HG02571 (cell line): Measurements from ENCODE around the gene ACOT4.
"Not testable (repeated sequence)": the region's sequence is repeated elsewhere in the genome, so short reads cannot be mapped to it uniquely, and the experiment has no call there.

ENCODE experiments used
- ATAC-seq: cut with Tn5 transposase; IDR thresholded peaks from one replicate; pipeline ENCODE4 v1.9.1; 2021; ENCODE audit warnings: mild to moderate bottlenecking, moderate library complexity; ENCODE audit not compliant: unreplicated experiment

The ACOT4 gene

GRCh38 chr14:73576391-73576790 lies 15.3 kb upstream of the ACOT4 start:
- ATAC-seq = no peak

GRCh38 chr14:73577214-73577613 lies 14.5 kb upstream of the ACOT4 start:
- ATAC-seq = not testable (repeated sequence)

- not testable (repeated sequence) for ATAC-seq
Measured at GRCh38 chr14:73582102-73582979, 9.3 kb upstream of the ACOT4 start.

- ATAC-seq = no peak
Measured at GRCh38 chr14:73588695-73589094, 3.0 kb upstream of the ACOT4 start.

- no peak for ATAC-seq
Measured at GRCh38 chr14:73589116-73589515, 2.6 kb upstream of the ACOT4 start.

GRCh38 chr14:73590673-73591004 lies 1.0 kb upstream of the ACOT4 start:
- not testable (repeated sequence) for ATAC-seq

GRCh38 chr14:73594491-73594890 lies 2.8 kb downstream of the ACOT4 start:
- ATAC-seq = no peak

- ATAC-seq = no peak
Measured at GRCh38 chr14:73599499-73599898, 7.8 kb downstream of the ACOT4 start.

GRCh38 chr14:73602994-73603393 lies 11.3 kb downstream of the ACOT4 start:
- ATAC-seq = no peak

GRCh38 chr14:73606271-73606670 lies 14.6 kb downstream of the ACOT4 start:
- no peak for ATAC-seq

GRCh38 chr14:73607241-73607640 lies 15.6 kb downstream of the ACOT4 start:
- no peak for ATAC-seq

GRCh38 chr14:73610687-73611086 lies 19.0 kb downstream of the ACOT4 start:
- no peak for ATAC-seq

GRCh38 chr14:73612339-73613045 lies 20.8 kb downstream of the ACOT4 start, which contains the start of gene ACOT6:
TSS of gene ACOT6 (plus strand) at chr14:73612517. CDS start at chr14:73612572, 55 bp downstream.
- peak; percentile 71 for ATAC-seq

- ATAC-seq = no peak
Measured at GRCh38 chr14:73613046-73613383, 21.3 kb downstream of the ACOT4 start.

- no peak for ATAC-seq
Measured at GRCh38 chr14:73613419-73613963, 21.8 kb downstream of the ACOT4 start.

- no peak for ATAC-seq
Measured at GRCh38 chr14:73616831-73617230, 25.2 kb downstream of the ACOT4 start.

GRCh38 chr14:73619524-73619923 lies 27.9 kb downstream of the ACOT4 start:
- no peak for ATAC-seq

- no peak for ATAC-seq
Measured at GRCh38 chr14:73620268-73620667, 28.6 kb downstream of the ACOT4 start.

- no peak for ATAC-seq
Measured at GRCh38 chr14:73623504-73624054, 31.9 kb downstream of the ACOT4 start.

GRCh38 chr14:73625706-73626105 lies 34.0 kb downstream of the ACOT4 start:
- no peak for ATAC-seq

GRCh38 chr14:73627151-73627558 lies 35.5 kb downstream of the ACOT4 start:
- no peak for ATAC-seq
